NB4 (cell line): Measurements from ENCODE around the gene PPTC7.
"Not testable (repeated sequence)": the region's sequence is repeated elsewhere in the genome, so short reads cannot be mapped to it uniquely, and the experiment has no call there.

ENCODE experiments used
- DNase-seq: peaks from one replicate; pipeline ENCODE4 v3.0.0; 2010; ENCODE audit warnings: low read depth
- H3K4me3 ChIP-seq: one replicate; pipeline ENCODE4 v1.5.1; 2011; ENCODE audit warnings: mild to moderate bottlenecking, low read depth, low read length, moderate library complexity
- CTCF ChIP-seq: IDR thresholded peaks from one replicate; pipeline ENCODE4 v1.5.1; 2012; ENCODE audit warnings: low read depth, low read length
- MAX ChIP-seq: IDR thresholded peaks from 2 replicates; pipeline ENCODE4 v1.6.1; 2011; ENCODE audit warnings: low read depth, low read length
- MYC ChIP-seq: IDR thresholded peaks from 2 replicates; pipeline ENCODE4 v1.6.1; 2011; ENCODE audit warnings: low read depth, low read length
- POLR2A ChIP-seq: IDR thresholded peaks from 2 replicates; pipeline ENCODE4 v1.6.1; 2011; ENCODE audit warnings: mild to moderate bottlenecking; ENCODE audit not compliant: insufficient read length; ENCODE audit errors: extremely low read depth

Gene PPTC7

GRCh38 chr12:110590806-110591326 lies 7.7 kb upstream of the PPTC7 start:
- peak; percentile 39 for DNase-seq
- H3K4me3 ChIP-seq, result no peak overlapping the region
- TF ChIP-seq MYC, result no peak
- TF ChIP-seq POLR2A, result no peak
- TF ChIP-seq CTCF, result no peak
- TF ChIP-seq MAX, result peak; percentile 31

- H3K4me3 ChIP-seq, result no peak overlapping the region
- no peak for DNase-seq
- TF ChIP-seq CTCF (no peak), MAX (no peak), MYC (no peak), POLR2A (no peak)
These were observed 6.9 kb upstream of the PPTC7 start for GRCh38 chr12:110590059-110590458.

GRCh38 chr12:110587102-110587501 lies 4.0 kb upstream of the PPTC7 start:
- not testable (repeated sequence) for DNase-seq, H3K4me3 ChIP-seq

- TF ChIP-seq MAX, result 0 out of 2 replicates have a peak, but pooled peaks have one; percentile 13
- no peak for TF ChIP-seq MYC
- no peak for TF ChIP-seq CTCF
- TF ChIP-seq POLR2A, result no peak
- H3K4me3 ChIP-seq, result no peak overlapping the region
- no peak for DNase-seq
These were observed 2.2 kb upstream of the PPTC7 start for GRCh38 chr12:110585231-110585799.

- DNase-seq, result peak; percentile 80
- H3K4me3 ChIP-seq, result peak overlapping the region; percentile 92
- TF ChIP-seq CTCF, result no peak
- TF ChIP-seq POLR2A, result no peak
- peak; percentile 77 for TF ChIP-seq MAX
- peak; percentile 75 for TF ChIP-seq MYC
These were observed 612 bp downstream of the PPTC7 start for GRCh38 chr12:110582276-110583136.

- no peak for DNase-seq
- TF ChIP-seq POLR2A (no peak), CTCF (no peak), MYC (no peak), MAX (no peak)
- H3K4me3 ChIP-seq, result peak overlapping the region; percentile 92
These were observed 1.2 kb downstream of the PPTC7 start for GRCh38 chr12:110581931-110582275.
